Vagina (tissue), 2 donors: ENCODE results near the gene CBFA2T3. TPM values are rescaled to one million over a fixed set of nuclear protein-coding genes. Genes with fewer than 3 reads are reported as not detected.

Experiments used
- DNase-seq, 2 donors: peaks; one replicate each; pipeline ENCODE4 v3.0.0-alpha.2; 2017; ENCODE audit errors: extremely low spot score in 2 of 2
- H3K27ac ChIP-seq: fragments of 200-600 bp; sonication (generic); one replicate; pipeline ENCODE4 v1.5.1; 2019
- H3K27me3 ChIP-seq: fragments of 200-600 bp; sonication (generic); one replicate; pipeline ENCODE4 v1.5.1; 2019
- H3K36me3 ChIP-seq, 2 donors: fragments of 200-600 bp; sonication (generic); one replicate each; pipeline ENCODE4 v1.5.1; 2017 to 2019
- H3K4me1 ChIP-seq: fragments of 200-600 bp; sonication (generic); one replicate; pipeline ENCODE4 v1.5.1; 2019
- H3K4me3 ChIP-seq, 2 donors: fragments of 200-600 bp; sonication (generic); 1 replicate in 1 of 2; 2 replicates in 1 of 2; pipeline ENCODE4 v1.5.1; 2016 to 2019
- H3K9me3 ChIP-seq: fragments of 200-600 bp; sonication (generic); one replicate; pipeline ENCODE4 v1.5.1; 2019
- CTCF ChIP-seq, 3 experiments: fragments of 450-650 bp in 2 of 3; fragments of 200-600 bp in 1 of 3; sonication (generic) in 1 of 3; IDR thresholded peaks; one replicate each; pipeline ENCODE4 v1.5.1; 2017 to 2019; ENCODE audit warnings: antibody characterized with exemption in 3 of 3, mild to moderate bottlenecking in 2 of 3, moderate library complexity in 2 of 3
- POLR2A ChIP-seq, 2 donors: fragments of 450-650 bp; IDR thresholded peaks; one replicate each; pipeline ENCODE4 v1.6.1; 2017; ENCODE audit warnings: antibody characterized with exemption in 2 of 2, mild to moderate bottlenecking in 2 of 2, moderate library complexity in 2 of 2
- POLR2AphosphoS5 ChIP-seq, 2 donors: sonication (generic); formaldehyde crosslinking; IDR thresholded peaks; one replicate each; pipeline ENCODE4 v1.9.0; 2017; ENCODE audit warnings: antibody characterized with exemption in 2 of 2, mild to moderate bottlenecking in 2 of 2, low read depth in 1 of 2; ENCODE audit not compliant: insufficient read depth in 1 of 2
- intact Hi-C: fragments of 100-400 bp; cut with DNase I; formaldehyde crosslinking; loops from one replicate; pipeline ENCODE4 v1.15.1; 2023
- total RNA-seq: library from RNA; depleted of rRNA; stranded (reverse); fragments of >200 nt; gene quantifications from one replicate; pipeline ENCODE4 v1.2.3, GENCODE V29; 2016

The CBFA2T3 gene
- total RNA-seq, 1 donor from 2014 or later: 2.7 TPM

DNA sequence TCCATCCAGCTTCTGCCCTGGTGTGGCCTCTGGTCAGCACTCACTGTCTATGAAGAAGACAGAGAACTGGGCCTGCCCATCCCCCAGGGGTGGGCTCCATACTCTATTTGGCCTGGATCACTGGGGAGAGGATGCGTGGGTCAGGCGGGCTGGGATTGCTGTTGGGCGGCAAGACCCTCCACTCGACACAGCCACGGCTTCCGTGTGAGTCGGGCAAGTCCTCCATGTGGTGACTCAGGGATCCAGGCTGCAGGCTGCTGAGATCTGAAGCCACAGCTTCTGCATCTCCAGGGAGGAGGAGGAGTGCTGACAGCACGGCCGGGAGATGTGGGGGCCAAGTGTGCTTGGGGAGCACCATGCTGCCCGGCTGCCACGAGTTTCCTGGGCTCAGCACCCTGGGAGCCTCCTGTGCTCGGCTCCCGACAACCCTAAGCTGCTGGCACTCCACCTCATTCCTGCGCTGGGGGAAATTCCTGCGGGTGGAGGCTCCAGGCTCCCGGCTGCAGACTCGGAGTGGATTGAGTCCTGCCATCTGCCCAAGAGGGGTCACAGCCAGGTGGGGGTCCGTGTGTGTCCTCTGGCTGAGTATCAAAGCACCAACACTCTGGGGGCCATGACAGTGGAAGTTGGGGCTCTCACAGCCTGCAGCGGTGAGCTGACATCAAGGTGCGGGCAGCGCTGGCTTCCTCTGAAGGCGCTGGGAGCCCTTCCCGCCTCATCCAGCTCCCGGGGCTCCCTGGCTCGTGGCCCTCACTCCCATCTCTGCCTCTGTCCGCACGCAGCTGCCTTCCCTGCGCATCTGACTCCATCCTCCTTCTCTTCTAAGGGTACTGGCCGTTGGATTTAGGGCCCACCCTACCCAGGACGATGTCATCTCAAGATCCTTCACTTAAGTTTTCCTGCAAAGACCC is 24.4 kb upstream of the CBFA2T3 start:
- Histone ChIP-seq H3K27me3 (no peaks in the 10 kb centered on the region), H3K9me3 (peaks cover 4% of the 10 kb centered on the region)

GRCh38 chr16:89000207-89000959 is 23.4 kb upstream of the CBFA2T3 start:
- Histone ChIP-seq H3K27ac (no peak overlapping the region), H3K36me3 (no peaks in the 10 kb centered on the region), H3K4me1 (no peaks in the 10 kb centered on the region), H3K27me3 (no peaks in the 10 kb centered on the region), H3K4me3 (no peak overlapping the region), H3K9me3 (peaks cover 4% of the 10 kb centered on the region)
- no peak for DNase-seq
- intact Hi-C loops: no loop called here
- TF ChIP-seq POLR2AphosphoS5 (IDR thresholded peaks at IDR 0.05; ENCODE audit: insufficient read depth in 1 of 2, low read depth in 1 of 2): no peak
- no peak for TF ChIP-seq POLR2A (IDR thresholded peaks at IDR 0.05)
- no peak for TF ChIP-seq CTCF (IDR thresholded peaks at IDR 0.05)

More for the DNA sequence above, 24.4 kb upstream of the CBFA2T3 start:
- no peak for TF ChIP-seq POLR2AphosphoS5 (IDR thresholded peaks at IDR 0.05; ENCODE audit: insufficient read depth in 1 of 2, low read depth in 1 of 2)
- no peak for TF ChIP-seq POLR2A (IDR thresholded peaks at IDR 0.05)
- intact Hi-C loops: no loop called here
- Histone ChIP-seq H3K27ac (no peak overlapping the region), H3K4me1 (no peaks in the 10 kb centered on the region), H3K36me3 (no peaks in the 10 kb centered on the region), H3K4me3 (no peak overlapping the region)
- DNase-seq: no peak

- no peak for DNase-seq
- Histone ChIP-seq H3K4me3 (no peak overlapping the region), H3K4me1 (no peaks in the 10 kb centered on the region), H3K27me3 (no peaks in the 10 kb centered on the region), H3K36me3 (no peaks in the 10 kb centered on the region), H3K27ac (no peak overlapping the region), H3K9me3 (peaks cover 4% of the 10 kb centered on the region)
- intact Hi-C loops: no loop called here
- TF ChIP-seq POLR2AphosphoS5 (IDR thresholded peaks at IDR 0.05; ENCODE audit: insufficient read depth in 1 of 2, low read depth in 1 of 2) (no peak), CTCF (IDR thresholded peaks at IDR 0.05) (no peak), POLR2A (IDR thresholded peaks at IDR 0.05) (no peak)
Measured at GRCh38 chr16:88999457-89000206, 22.6 kb upstream of the CBFA2T3 start.

GRCh38 chr16:88995746-88996535 is 18.9 kb upstream of the CBFA2T3 start:
- Histone ChIP-seq H3K4me3 (no peak overlapping the region), H3K4me1 (no peaks in the 10 kb centered on the region), H3K27ac (no peak overlapping the region), H3K27me3 (no peaks in the 10 kb centered on the region), H3K36me3 (no peaks in the 10 kb centered on the region), H3K9me3 (peaks cover 4% of the 10 kb centered on the region)
- intact Hi-C loops: no loop called here
- DNase-seq: no peak
- no peak for TF ChIP-seq CTCF (IDR thresholded peaks at IDR 0.05)

DNA sequence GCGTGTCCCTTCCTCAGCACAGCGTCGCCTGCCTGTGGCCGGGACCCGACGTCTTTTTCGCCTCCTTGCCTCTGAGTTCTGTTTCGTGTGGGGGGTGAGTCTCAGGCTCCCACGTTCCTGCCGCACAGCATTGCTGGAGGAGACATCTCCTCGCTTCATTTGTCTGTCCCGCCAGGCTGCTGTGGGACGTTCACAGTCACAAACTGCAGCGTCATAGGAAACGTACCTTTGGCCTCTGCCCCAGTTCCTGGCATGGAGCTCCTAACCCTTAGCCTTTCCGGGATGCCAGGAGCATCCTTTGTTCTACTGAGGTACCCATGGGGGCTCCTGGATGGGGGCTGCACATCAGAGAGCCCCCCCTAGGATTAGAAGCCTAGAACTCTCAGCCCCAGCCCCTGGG is 18.2 kb upstream of the CBFA2T3 start:
- intact Hi-C loops: no loop called here
- Histone ChIP-seq H3K27ac (no peak overlapping the region), H3K4me1 (no peaks in the 10 kb centered on the region), H3K36me3 (no peaks in the 10 kb centered on the region), H3K9me3 (peaks cover 4% of the 10 kb centered on the region), H3K4me3 (no peak overlapping the region), H3K27me3 (no peaks in the 10 kb centered on the region)
- DNase-seq: no peak
- TF ChIP-seq POLR2A (IDR thresholded peaks at IDR 0.05): no peak
- TF ChIP-seq CTCF (IDR thresholded peaks at IDR 0.05): no peak
- no peak for TF ChIP-seq POLR2AphosphoS5 (IDR thresholded peaks at IDR 0.05; ENCODE audit: insufficient read depth in 1 of 2, low read depth in 1 of 2)
